Activated B cell treated with CpG ODN at 0.5 μM for 24 hours (primary cell): ENCODE results near the gene FAM174C. TPM values are rescaled to one million over a fixed set of nuclear protein-coding genes. Genes with fewer than 3 reads are reported as not detected.

Experiments
- ATAC-seq: fragments of 200-7000 bp; cut with Tn5 transposase; one replicate; pipeline ENCODE4 v1.10.0; 2021; ENCODE audit warnings: low read depth, mild to moderate bottlenecking, moderate library complexity
- CTCF ChIA-PET: fragments of 350-600 bp; sonication (Branson Sonifier 250); formaldehyde crosslinking; loops from one replicate; lab custom pipeline; 2021; ENCODE audit warnings: antibody characterized with exemption; lab: Charles Lee
- POLR2A ChIA-PET: fragments of 350-600 bp; sonication (Branson Sonifier 250); formaldehyde crosslinking; loops from one replicate; lab custom pipeline; 2021; ENCODE audit warnings: antibody characterized with exemption; lab: Charles Lee
- DNase-seq: peaks from one replicate; pipeline ENCODE4 v3.0.0; 2022
- H3K27ac Mint-ChIP-seq: one replicate; pipeline ENCODE4 v1.8.0; 2020; ENCODE audit warnings: mixed read lengths
- H3K27me3 Mint-ChIP-seq: one replicate; pipeline ENCODE4 v1.8.0; 2021; ENCODE audit warnings: mixed read lengths
- H3K36me3 Mint-ChIP-seq: one replicate; pipeline ENCODE4 v1.8.0; 2021; ENCODE audit warnings: low read depth, mixed read lengths
- H3K4me1 Mint-ChIP-seq: one replicate; pipeline ENCODE4 v1.8.0; 2021; ENCODE audit warnings: mixed read lengths
- H3K4me3 Mint-ChIP-seq: one replicate; pipeline ENCODE4 v1.8.0; 2020; ENCODE audit warnings: mild to moderate bottlenecking, mixed read lengths
- H3K9me3 Mint-ChIP-seq: one replicate; pipeline ENCODE4 v1.8.0; 2020; ENCODE audit warnings: mixed read lengths
- CTCF ChIP-seq: fragments of 200-600 bp; IDR thresholded peaks from one replicate; pipeline ENCODE4 v1.8.0; 2022; ENCODE audit warnings: antibody characterized with exemption, mild to moderate bottlenecking
- intact Hi-C: fragments of 100-400 bp; cut with micrococcal nuclease; formaldehyde crosslinking; loops from one replicate; pipeline ENCODE4 v1.15.1; 2024
- total RNA-seq: library from RNA; stranded (reverse); gene quantifications from 2 replicates; pipeline ENCODE4 v1.2.3, GENCODE V29; 2022

The FAM174C gene
- total RNA-seq, 1 donor from 2014 or later: 47.9 TPM

- intact Hi-C loops: no loop called here
- Mint-ChIP-seq H3K36me3 (no peaks in the 10 kb centered on the region), H3K4me1 (peaks cover 10% of the 10 kb centered on the region), H3K27me3 (peaks cover 32% of the 10 kb centered on the region), H3K4me3 (peak within 1 kb of the TSS; percentile 70), H3K9me3 (no peaks in the 10 kb centered on the region), H3K27ac (no peak within 1 kb of the TSS)
- ATAC-seq (no peak), DNase-seq (no peak)
- CTCF ChIA-PET: no interaction called here
- no peak for TF ChIP-seq CTCF
- POLR2A ChIA-PET: no interaction called here
Measured at GRCh38 chr19:1285737-1286360, 10.5 kb downstream of the FAM174C start, which contains the start of gene EFNA2. EFNA2 (plus strand) TSS chr19:1285873; CDS start chr19:1286169, 296 bp downstream.

- H3K36me3 Mint-ChIP-seq: no peaks in the 10 kb centered on the region
- peaks cover 10% of the 10 kb centered on the region for H3K4me1 Mint-ChIP-seq
- no peak for TF ChIP-seq CTCF
- intact Hi-C loops: no loop called here
- H3K4me3 Mint-ChIP-seq: peak overlapping the region; percentile 70
- ATAC-seq: no peak
- DNase-seq: no peak
- H3K27ac Mint-ChIP-seq: no peak overlapping the region
- CTCF ChIA-PET: no interaction called here
- POLR2A ChIA-PET: interaction anchor here (0.6 kb wide), 1 partner anchor 316 kb away, joined by 3 read pairs; no protein-coding TSS in a partner anchor
- no peaks in the 10 kb centered on the region for H3K9me3 Mint-ChIP-seq
- H3K27me3 Mint-ChIP-seq: peaks cover 30% of the 10 kb centered on the region
Measured at GRCh38 chr19:1286487-1287353, 11.4 kb downstream of the FAM174C start.

GRCh38 chr19:1287354-1288225 lies 12.3 kb downstream of the FAM174C start:
- Mint-ChIP-seq H3K4me3 (no peak overlapping the region), H3K4me1 (peaks cover 18% of the 10 kb centered on the region), H3K27me3 (peaks cover 33% of the 10 kb centered on the region), H3K9me3 (no peaks in the 10 kb centered on the region), H3K27ac (no peak overlapping the region), H3K36me3 (no peaks in the 10 kb centered on the region)
- ChIA-PET POLR2A (interaction anchor here (0.6 kb wide), 1 partner anchor 315 kb away, joined by 3 read pairs; no protein-coding TSS in a partner anchor), CTCF (no interaction called here)
- ATAC-seq (no peak), DNase-seq (no peak)
- intact Hi-C loops: no loop called here
- no peak for TF ChIP-seq CTCF

GRCh38 chr19:1288226-1288612 lies 12.9 kb downstream of the FAM174C start:
- Mint-ChIP-seq H3K36me3 (no peaks in the 10 kb centered on the region), H3K27ac (no peak overlapping the region), H3K4me3 (no peak overlapping the region), H3K27me3 (peaks cover 32% of the 10 kb centered on the region), H3K9me3 (no peaks in the 10 kb centered on the region), H3K4me1 (peaks cover 19% of the 10 kb centered on the region)
- ATAC-seq (no peak), DNase-seq (no peak)
- POLR2A ChIA-PET: no interaction called here
- CTCF ChIA-PET: no interaction called here
- no peak for TF ChIP-seq CTCF
- intact Hi-C loops: no loop called here
